Thoracic aorta (tissue), 2 donors: ENCODE measurements around the gene ANKRD16. TPM values are rescaled to one million over a fixed set of nuclear protein-coding genes. Genes with fewer than 3 reads are reported as not detected.

ENCODE experiments used
- ATAC-seq: fragments of 150-250 bp; one replicate; pipeline ENCODE4 v1.8.0; 2017; ENCODE audit warnings: low read depth; ENCODE audit not compliant: insufficient number of reproducible peaks, low FRiP score
- DNase-seq: peaks from one replicate; pipeline ENCODE4 v3.0.0-alpha.2; 2020; ENCODE audit warnings: low spot score
- H3K27ac ChIP-seq, 2 donors: fragments of 200-600 bp; sonication (generic); 1 replicate in 1 of 2; 2 replicates in 1 of 2; pipeline ENCODE4 v1.5.1; 2016; ENCODE audit warnings: mild to moderate bottlenecking in 2 of 2, moderate library complexity in 2 of 2
- H3K27me3 ChIP-seq: fragments of 200-600 bp; sonication (generic); replicated peaks from 2 replicates; pipeline ENCODE4 v1.6.0; 2016; ENCODE audit warnings: mild to moderate bottlenecking; ENCODE audit not compliant: insufficient read depth
- H3K36me3 ChIP-seq: fragments of 200-600 bp; sonication (generic); one replicate; pipeline ENCODE4 v1.5.1; 2016
- H3K4me1 ChIP-seq, 2 donors: fragments of 200-600 bp; sonication (generic); 1 replicate in 1 of 2; 2 replicates in 1 of 2; pipeline versions ENCODE4 v1.5.1 to v1.6.0; 2016; ENCODE audit warnings: low read depth in 2 of 2, mild to moderate bottlenecking in 1 of 2; ENCODE audit not compliant: control insufficient read depth in 1 of 2
- H3K4me3 ChIP-seq: fragments of 200-600 bp; sonication (generic); 2 replicates; pipeline ENCODE4 v1.5.1; 2016; ENCODE audit warnings: mild to moderate bottlenecking
- H3K9me3 ChIP-seq: fragments of 200-600 bp; sonication (generic); 2 replicates; pipeline ENCODE4 v1.5.1; 2016
- total RNA-seq, 2 donors: library from RNA; depleted of rRNA; stranded (reverse); fragments of >200 nt; gene quantifications; one replicate each; pipeline versions ENCODE4 v1.1.0 to v1.2.3, GENCODE V29; 2016
- TF ChIP-seq, protein P1 (sequence below): fragments of 200-600 bp; sonication (generic); IDR thresholded peaks from one replicate; pipeline ENCODE4 v1.5.1; 2019; ENCODE audit warnings: antibody characterized with exemption

Gene ANKRD16
- total RNA-seq, 2 donors from 2014 or later, result 10.4 to 15.0 TPM

DNA sequence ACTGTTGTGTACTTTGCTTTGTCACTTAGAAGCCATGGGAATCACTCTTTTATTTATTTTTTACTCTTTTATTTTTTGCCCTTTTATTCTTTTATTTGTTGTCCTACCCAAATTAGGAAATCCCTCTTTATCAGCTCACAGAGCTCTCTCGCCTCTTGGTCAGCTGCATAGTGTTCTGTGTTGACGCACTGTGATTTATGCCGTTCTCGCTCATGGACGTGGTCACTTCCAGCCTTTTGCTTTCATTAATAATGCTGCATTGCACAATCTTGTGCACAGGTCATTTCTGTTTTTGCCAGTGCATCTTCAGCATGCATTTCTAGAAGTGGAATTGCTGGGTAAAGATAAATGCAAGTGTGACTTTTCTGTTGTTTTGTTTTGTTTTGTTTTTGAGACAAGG, 42.7 kb upstream of the ANKRD16 start:
- DNase-seq (no peak), ATAC-seq (no peak)
- H3K27me3 ChIP-seq, result no peaks in the 10 kb centered on the region
- no peak overlapping the region for H3K4me3 ChIP-seq
- H3K27ac ChIP-seq, result no peak overlapping the region
- H3K9me3 ChIP-seq, result no peaks in the 10 kb centered on the region
- TF ChIP-seq, protein P1, sequence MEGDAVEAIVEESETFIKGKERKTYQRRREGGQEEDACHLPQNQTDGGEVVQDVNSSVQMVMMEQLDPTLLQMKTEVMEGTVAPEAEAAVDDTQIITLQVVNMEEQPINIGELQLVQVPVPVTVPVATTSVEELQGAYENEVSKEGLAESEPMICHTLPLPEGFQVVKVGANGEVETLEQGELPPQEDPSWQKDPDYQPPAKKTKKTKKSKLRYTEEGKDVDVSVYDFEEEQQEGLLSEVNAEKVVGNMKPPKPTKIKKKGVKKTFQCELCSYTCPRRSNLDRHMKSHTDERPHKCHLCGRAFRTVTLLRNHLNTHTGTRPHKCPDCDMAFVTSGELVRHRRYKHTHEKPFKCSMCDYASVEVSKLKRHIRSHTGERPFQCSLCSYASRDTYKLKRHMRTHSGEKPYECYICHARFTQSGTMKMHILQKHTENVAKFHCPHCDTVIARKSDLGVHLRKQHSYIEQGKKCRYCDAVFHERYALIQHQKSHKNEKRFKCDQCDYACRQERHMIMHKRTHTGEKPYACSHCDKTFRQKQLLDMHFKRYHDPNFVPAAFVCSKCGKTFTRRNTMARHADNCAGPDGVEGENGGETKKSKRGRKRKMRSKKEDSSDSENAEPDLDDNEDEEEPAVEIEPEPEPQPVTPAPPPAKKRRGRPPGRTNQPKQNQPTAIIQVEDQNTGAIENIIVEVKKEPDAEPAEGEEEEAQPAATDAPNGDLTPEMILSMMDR, result no peak
- H3K4me1 ChIP-seq, result peaks cover 0 to 5% of the 10 kb centered on the region in 2 donors
- peaks cover 43% of the 10 kb centered on the region for H3K36me3 ChIP-seq

DNA sequence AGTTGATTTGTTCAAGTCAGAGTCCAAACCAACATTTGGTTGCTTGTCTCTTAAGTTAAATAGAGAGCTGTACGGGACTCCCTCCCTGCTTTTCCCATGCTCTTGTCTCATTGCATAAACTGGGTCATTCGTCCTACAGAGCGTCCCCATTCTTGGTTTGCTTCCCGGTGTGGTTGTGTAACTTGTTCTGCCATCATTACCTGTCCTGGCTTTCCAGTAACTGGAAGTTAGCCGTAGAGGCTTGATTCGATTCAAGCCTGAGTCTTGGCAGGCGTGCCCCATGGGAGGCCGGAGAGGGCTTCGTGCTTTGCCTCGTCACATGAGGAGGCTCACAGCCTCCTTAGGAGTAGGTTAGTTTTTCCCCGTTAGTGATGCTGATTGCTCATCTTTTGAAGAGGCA, 40.6 kb upstream of the ANKRD16 start:
- ATAC-seq (no peak), DNase-seq (no peak)
- Histone ChIP-seq H3K27me3 (no peaks in the 10 kb centered on the region), H3K4me1 (peaks cover 0 to 12% of the 10 kb centered on the region in 2 donors), H3K9me3 (no peaks in the 10 kb centered on the region), H3K27ac (no peak overlapping the region), H3K4me3 (no peak overlapping the region), H3K36me3 (peaks cover 43% of the 10 kb centered on the region)
- TF ChIP-seq, protein P1, result no peak

DNA sequence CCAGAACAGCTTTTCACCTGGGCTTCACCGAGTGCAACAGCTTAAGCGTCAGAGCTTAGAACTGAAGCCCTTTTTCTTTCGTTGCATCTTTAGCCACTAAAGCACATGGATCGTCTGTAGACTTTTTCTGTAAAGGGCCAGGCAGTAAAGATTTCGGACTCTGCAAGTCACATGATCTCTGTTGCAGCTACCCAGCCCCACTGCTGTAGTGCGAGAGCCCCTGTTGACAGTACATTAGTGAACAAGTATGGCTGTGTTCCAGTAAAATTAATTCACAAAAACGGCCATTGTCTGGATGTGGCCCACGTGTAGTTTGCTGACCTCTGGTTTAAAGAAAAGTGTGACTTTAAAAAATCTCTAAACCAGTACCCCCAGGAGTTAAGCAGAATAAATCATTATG, 39.7 kb upstream of the ANKRD16 start:
- Histone ChIP-seq H3K36me3 (peaks cover 43% of the 10 kb centered on the region), H3K4me3 (no peak overlapping the region), H3K27ac (no peak overlapping the region), H3K4me1 (peaks cover 0 to 12% of the 10 kb centered on the region in 2 donors), H3K27me3 (no peaks in the 10 kb centered on the region), H3K9me3 (no peaks in the 10 kb centered on the region)
- no peak for DNase-seq
- TF ChIP-seq, protein P1, result no peak
- no peak for ATAC-seq

DNA sequence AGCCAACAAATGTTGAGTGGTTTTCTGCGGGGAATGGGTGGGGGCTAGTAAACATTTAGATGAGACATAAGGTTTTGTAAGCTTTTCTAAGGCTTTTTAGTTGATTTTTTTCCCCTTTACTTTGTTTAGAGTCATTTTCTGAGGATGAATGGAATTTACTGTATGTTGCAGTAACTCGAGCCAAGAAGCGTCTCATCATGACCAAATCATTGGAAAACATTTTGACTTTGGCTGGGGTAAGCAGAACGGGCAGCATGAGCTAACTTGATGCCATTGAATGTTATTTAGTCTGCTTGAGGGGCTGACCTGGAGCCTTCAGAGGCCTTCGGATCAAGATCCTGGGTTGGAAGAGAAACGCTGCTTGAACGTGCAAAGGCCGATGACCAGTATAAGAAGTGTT, 37.6 kb upstream of the ANKRD16 start:
- ATAC-seq, result no peak
- H3K27ac ChIP-seq, result peak overlapping the region; percentile 53 to 67
- no peaks in the 10 kb centered on the region for H3K27me3 ChIP-seq

DNA sequence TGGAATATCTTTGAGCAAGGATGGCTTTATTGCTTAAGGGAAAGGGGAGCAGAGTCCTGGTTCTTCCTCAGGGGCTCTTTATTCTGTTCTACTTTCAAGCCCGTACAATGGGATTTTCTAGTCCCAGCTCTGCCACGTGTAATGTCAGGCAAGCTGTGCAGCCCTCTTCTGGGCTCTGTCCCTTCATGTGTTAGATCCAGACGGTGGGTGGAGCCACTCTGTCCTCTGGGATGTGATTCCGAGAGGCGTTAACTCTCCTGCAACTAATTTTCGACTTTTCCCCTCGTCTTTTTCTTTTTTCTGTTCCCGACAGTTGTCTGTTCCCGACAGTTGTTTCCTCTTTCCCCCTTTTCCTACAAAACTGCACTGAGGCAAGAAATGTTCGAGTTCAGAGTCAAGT, 35.2 kb upstream of the ANKRD16 start:
- peaks cover 0 to 12% of the 10 kb centered on the region in 2 donors for H3K4me1 ChIP-seq
- no peak overlapping the region for H3K27ac ChIP-seq
- peaks cover 53% of the 10 kb centered on the region for H3K36me3 ChIP-seq
- H3K27me3 ChIP-seq, result no peaks in the 10 kb centered on the region
- no peak overlapping the region for H3K4me3 ChIP-seq
- H3K9me3 ChIP-seq, result no peaks in the 10 kb centered on the region
- ATAC-seq (no peak), DNase-seq (no peak)
- TF ChIP-seq, protein P1, result no peak

More for the DNA sequence above, 37.6 kb upstream of the ANKRD16 start:
- H3K36me3 ChIP-seq, result peaks cover 61% of the 10 kb centered on the region
- no peak overlapping the region for H3K4me3 ChIP-seq
- H3K4me1 ChIP-seq, result peaks cover 0 to 12% of the 10 kb centered on the region in 2 donors
- TF ChIP-seq, protein P1, result no peak
- H3K9me3 ChIP-seq, result no peaks in the 10 kb centered on the region
- DNase-seq, result no peak
